ENCODE data around the gene ATAD5.
"Not testable (repeated sequence)": the region's sequence is repeated elsewhere in the genome, so short reads cannot be mapped to it uniquely, and the experiment has no call there.

DNA sequence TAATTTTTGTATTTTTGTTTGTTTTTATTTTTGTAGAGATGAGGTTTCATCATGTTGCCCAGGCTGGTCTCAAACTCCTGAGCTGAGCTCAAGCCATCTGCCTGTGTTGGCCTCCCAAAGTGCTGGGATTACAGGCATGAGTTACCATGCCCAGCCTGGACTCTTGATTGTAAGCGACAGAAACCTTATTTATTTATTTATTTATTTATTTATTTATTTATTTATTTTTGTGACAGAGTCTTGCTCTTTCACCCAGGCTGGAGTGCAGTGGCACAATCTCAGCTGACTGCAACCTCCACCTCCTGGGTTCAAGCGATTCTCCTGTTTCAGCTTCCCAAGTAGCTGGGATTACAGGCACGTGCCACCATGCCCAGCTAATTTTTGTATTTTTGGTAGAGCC lies 98.1 kb downstream of the ATAD5 start:
- TF ChIP-seq, protein P1, sequence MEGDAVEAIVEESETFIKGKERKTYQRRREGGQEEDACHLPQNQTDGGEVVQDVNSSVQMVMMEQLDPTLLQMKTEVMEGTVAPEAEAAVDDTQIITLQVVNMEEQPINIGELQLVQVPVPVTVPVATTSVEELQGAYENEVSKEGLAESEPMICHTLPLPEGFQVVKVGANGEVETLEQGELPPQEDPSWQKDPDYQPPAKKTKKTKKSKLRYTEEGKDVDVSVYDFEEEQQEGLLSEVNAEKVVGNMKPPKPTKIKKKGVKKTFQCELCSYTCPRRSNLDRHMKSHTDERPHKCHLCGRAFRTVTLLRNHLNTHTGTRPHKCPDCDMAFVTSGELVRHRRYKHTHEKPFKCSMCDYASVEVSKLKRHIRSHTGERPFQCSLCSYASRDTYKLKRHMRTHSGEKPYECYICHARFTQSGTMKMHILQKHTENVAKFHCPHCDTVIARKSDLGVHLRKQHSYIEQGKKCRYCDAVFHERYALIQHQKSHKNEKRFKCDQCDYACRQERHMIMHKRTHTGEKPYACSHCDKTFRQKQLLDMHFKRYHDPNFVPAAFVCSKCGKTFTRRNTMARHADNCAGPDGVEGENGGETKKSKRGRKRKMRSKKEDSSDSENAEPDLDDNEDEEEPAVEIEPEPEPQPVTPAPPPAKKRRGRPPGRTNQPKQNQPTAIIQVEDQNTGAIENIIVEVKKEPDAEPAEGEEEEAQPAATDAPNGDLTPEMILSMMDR (IDR thresholded peaks at IDR 0.05; ENCODE audit: insufficient read depth, low read length, poor library complexity, severe bottlenecking) = not testable (repeated sequence)
- TF ChIP-seq EZH2phosphoT487 (conservative IDR thresholded peaks at IDR 0.05; ENCODE audit: low read length) = not testable (repeated sequence)
